Measurements from ENCODE around the gene LOXL3. TPM values are rescaled to one million over a fixed set of nuclear protein-coding genes. Genes with fewer than 3 reads are reported as not detected.
A peak's percentile ranks its signal among the peaks of the same experiment; 100 is the strongest.

The LOXL3 gene
- total RNA-seq, 1 donor from 2014 or later: 6.4 TPM

GRCh38 chr2:74551942-74552913, 1.5 kb downstream of the LOXL3 start:
- DNase-seq (ENCODE audit: low spot score): no peak

- no peak for DNase-seq (ENCODE audit: low spot score)
Measured at GRCh38 chr2:74551530-74551929, 2.2 kb downstream of the LOXL3 start.

- DNase-seq (ENCODE audit: low spot score): no peak
Measured at GRCh38 chr2:74550231-74550630, 3.5 kb downstream of the LOXL3 start.

GRCh38 chr2:74548900-74549826, 4.6 kb downstream of the LOXL3 start:
- DNase-seq (ENCODE audit: low spot score): peak; percentile 67

GRCh38 chr2:74548285-74548899, 5.3 kb downstream of the LOXL3 start:
- DNase-seq (ENCODE audit: low spot score): no peak

GRCh38 chr2:74546004-74546403, 7.7 kb downstream of the LOXL3 start:
- no peak for DNase-seq (ENCODE audit: low spot score)

- DNase-seq (ENCODE audit: low spot score): no peak
Measured at GRCh38 chr2:74544634-74545033, 9.1 kb downstream of the LOXL3 start.

GRCh38 chr2:74542978-74543377, 10.8 kb downstream of the LOXL3 start:
- DNase-seq (ENCODE audit: low spot score): no peak

GRCh38 chr2:74540291-74540690, 13.5 kb downstream of the LOXL3 start:
- no peak for DNase-seq (ENCODE audit: low spot score)

- no peak for DNase-seq (ENCODE audit: low spot score)
Measured at GRCh38 chr2:74538881-74539339, 14.8 kb downstream of the LOXL3 start.

- no peak for DNase-seq (ENCODE audit: low spot score)
Measured at GRCh38 chr2:74537140-74537539, 16.6 kb downstream of the LOXL3 start.

GRCh38 chr2:74536166-74536950, 17.4 kb downstream of the LOXL3 start:
- no peak for DNase-seq (ENCODE audit: low spot score)

- DNase-seq (ENCODE audit: low spot score): no peak
Measured at GRCh38 chr2:74535440-74535965, 18.2 kb downstream of the LOXL3 start.

GRCh38 chr2:74534411-74534810, 19.3 kb downstream of the LOXL3 start:
- DNase-seq (ENCODE audit: low spot score): no peak

- DNase-seq (ENCODE audit: low spot score): no peak
Measured at GRCh38 chr2:74533464-74533863, 20.3 kb downstream of the LOXL3 start.

- no peak for DNase-seq (ENCODE audit: low spot score)
Measured at GRCh38 chr2:74532222-74532621, 21.5 kb downstream of the LOXL3 start.

GRCh38 chr2:74531666-74532065, 22.1 kb downstream of the LOXL3 start:
- no peak for DNase-seq (ENCODE audit: low spot score)

- peak; percentile 60 for DNase-seq (ENCODE audit: low spot score)
Measured at GRCh38 chr2:74530239-74531187, 23.2 kb downstream of the LOXL3 start.

All from ureter (tissue), 1 donor.